H1 (cell line): Measurements from ENCODE around the gene GALNT17. TPM values are rescaled to one million over a fixed set of nuclear protein-coding genes. Genes with fewer than 3 reads are reported as not detected.

Experiments used
- CTCF ChIA-PET: fragments of 300-600 bp; sonication (Branson Sonifier 250); formaldehyde crosslinking; loops from one replicate; lab custom pipeline; 2021; ENCODE audit not compliant: partially characterized antibody; lab: Charles Lee
- POLR2A ChIA-PET: fragments of 300-600 bp; sonication (Branson Sonifier 250); formaldehyde crosslinking; loops from one replicate; lab custom pipeline; 2021; ENCODE audit warnings: inconsistent platforms; ENCODE audit not compliant: partially characterized antibody; lab: Charles Lee
- DNase-seq, 2 experiments: peaks; one replicate each; pipeline versions ENCODE4 v3.0.0 to v3.0.0-alpha.2; 2010 to 2022; ENCODE audit warnings: low spot score in 2 of 2, low read depth in 1 of 2, mixed read lengths in 1 of 2
- FAIRE-seq: peaks from 2 replicates; lab custom pipeline; 2011; peaks lifted over from hg19 to GRCh38; lab: Jason Lieb, UNC
- H2AFZ ChIP-seq: 2 replicates; pipeline ENCODE4 v1.8.1; 2012; ENCODE audit warnings: low read length, inconsistent platforms
- H2AK5ac ChIP-seq: 2 replicates; pipeline ENCODE4 v1.6.1; 2013; ENCODE audit warnings: low read depth, low read length
- H2BK120ac ChIP-seq: replicated peaks from 2 replicates; pipeline ENCODE3; 2013; ENCODE audit warnings: low read depth, low read length, inconsistent platforms
- H2BK12ac ChIP-seq: 2 replicates; pipeline ENCODE4 v1.6.1; 2013; ENCODE audit warnings: low read depth, low read length
- H2BK15ac ChIP-seq: 2 replicates; pipeline ENCODE4 v1.6.1; 2013; ENCODE audit warnings: low read length
- H2BK20ac ChIP-seq: 2 replicates; pipeline ENCODE4 v1.6.1; 2013; ENCODE audit warnings: low read length
- H2BK5ac ChIP-seq: 2 replicates; pipeline ENCODE4 v1.6.1; 2013; ENCODE audit warnings: low read depth, low read length
- H3K14ac ChIP-seq: 2 replicates; pipeline ENCODE4 v1.6.1; 2013; ENCODE audit warnings: inconsistent platforms; ENCODE audit not compliant: insufficient read length
- H3K18ac ChIP-seq: 2 replicates; pipeline ENCODE4 v1.6.1; 2013; ENCODE audit warnings: low read length; ENCODE audit errors: extremely low read depth
- H3K23ac ChIP-seq: 2 replicates; pipeline ENCODE4 v1.6.1; 2013; ENCODE audit warnings: inconsistent platforms; ENCODE audit not compliant: insufficient read length
- H3K23me2 ChIP-seq: 2 replicates; pipeline ENCODE4 v1.6.1; 2013; ENCODE audit warnings: low read depth, low read length
- H3K27ac ChIP-seq: 2 replicates; pipeline ENCODE4 v1.6.1; 2011; ENCODE audit warnings: low read depth, low read length, inconsistent platforms
- H3K27me3 ChIP-seq, 4 experiments: replicated peaks in 1 of 4; 1 replicate in 1 of 4; 2 replicates in 3 of 4; pipeline versions ENCODE4 v1.6.1 to v1.8.1; 2011 to 2013; ENCODE audit warnings: low read length in 3 of 4, mild to moderate bottlenecking in 3 of 4, inconsistent platforms in 2 of 4, mixed read lengths in 2 of 4, moderate library complexity in 1 of 4; ENCODE audit not compliant: control insufficient read depth in 3 of 4, insufficient read depth in 3 of 4; ENCODE audit errors: extremely low read depth in 1 of 4
- H3K36me3 ChIP-seq, 4 experiments: 2 replicates each; pipeline versions ENCODE4 v1.6.1 to v1.8.1; 2011 to 2013; ENCODE audit warnings: mild to moderate bottlenecking in 4 of 4, low read length in 3 of 4, moderate library complexity in 2 of 4, control low read depth in 1 of 4, inconsistent platforms in 1 of 4; ENCODE audit not compliant: insufficient read depth in 4 of 4, control insufficient read depth in 2 of 4
- H3K4ac ChIP-seq: replicated peaks from 2 replicates; pipeline ENCODE3; 2013; ENCODE audit warnings: low read length, low read depth, mixed read lengths, inconsistent platforms; ENCODE audit not compliant: insufficient read length
- H3K4me1 ChIP-seq, 4 experiments: replicated peaks in 1 of 4; 1 replicate in 1 of 4; 2 replicates in 3 of 4; pipeline versions ENCODE4 v1.6.1 to v1.8.1; 2011 to 2013; ENCODE audit warnings: low read length in 3 of 4, inconsistent platforms in 2 of 4, mixed read lengths in 1 of 4; ENCODE audit not compliant: insufficient read depth in 4 of 4, control insufficient read depth in 3 of 4
- H3K4me2 ChIP-seq, 2 experiments: 2 replicates each; pipeline versions ENCODE4 v1.6.1 to v1.8.1; 2011 to 2013; ENCODE audit warnings: low read depth in 2 of 2, low read length in 2 of 2, control low read depth in 1 of 2, inconsistent platforms in 1 of 2, mild to moderate bottlenecking in 1 of 2; ENCODE audit not compliant: insufficient read depth in 1 of 2
- H3K4me3 ChIP-seq, 4 experiments: fragments of 200-600, 300-600 bp in 1 of 4; sonication (generic), shearing (Covaris generic), sonication (Bioruptor Twin) in 1 of 4; 2 replicates each; pipeline versions ENCODE4 v1.5.1 to v1.8.1; 2011 to 2016; ENCODE audit warnings: low read length in 4 of 4, low read depth in 3 of 4, control low read depth in 2 of 4, inconsistent platforms in 2 of 4, mild to moderate bottlenecking in 2 of 4, mixed read lengths in 1 of 4, moderate library complexity in 1 of 4; ENCODE audit not compliant: insufficient read depth in 2 of 4; ENCODE audit errors: extremely low read depth in 1 of 4
- H3K56ac ChIP-seq: replicated peaks from 2 replicates; pipeline ENCODE3; 2013; ENCODE audit warnings: low read depth, mild to moderate bottlenecking, mixed read lengths, low read length, inconsistent platforms; ENCODE audit not compliant: insufficient read length
- H3K79me1 ChIP-seq: 2 replicates; pipeline ENCODE4 v1.6.1; 2013; ENCODE audit warnings: low read depth, low read length, control low read depth
- H3K79me2 ChIP-seq, 2 experiments: 2 replicates each; pipeline versions ENCODE4 v1.6.1 to v1.8.1; 2012 to 2013; ENCODE audit warnings: low read length in 2 of 2, mild to moderate bottlenecking in 2 of 2, inconsistent platforms in 1 of 2; ENCODE audit not compliant: insufficient read depth in 2 of 2, control insufficient read depth in 1 of 2
- H3K9ac ChIP-seq, 4 experiments: replicated peaks in 1 of 4; 1 replicate in 1 of 4; 2 replicates in 3 of 4; pipeline versions ENCODE4 v1.6.1 to v1.8.1; 2011 to 2013; ENCODE audit warnings: low read depth in 3 of 4, low read length in 3 of 4, control low read depth in 2 of 4, mild to moderate bottlenecking in 2 of 4, moderate library complexity in 2 of 4, inconsistent platforms in 1 of 4; ENCODE audit errors: extremely low read depth in 1 of 4
- H3K9me3 ChIP-seq, 2 experiments: 2 replicates each; pipeline versions ENCODE4 v1.6.1 to v1.8.1; 2012 to 2013; ENCODE audit warnings: mild to moderate bottlenecking in 2 of 2, moderate library complexity in 2 of 2, control low read depth in 1 of 2, inconsistent platforms in 1 of 2, low read depth in 1 of 2, low read length in 1 of 2, mixed read lengths in 1 of 2; ENCODE audit not compliant: insufficient read depth in 2 of 2
- H4K20me1 ChIP-seq, 2 experiments: replicated peaks in 1 of 2; 2 replicates each; pipeline versions ENCODE3 to v1.8.1; 2011 to 2013; ENCODE audit warnings: inconsistent platforms in 2 of 2, low read length in 2 of 2, mild to moderate bottlenecking in 1 of 2; ENCODE audit not compliant: insufficient read depth in 2 of 2, control insufficient read depth in 1 of 2
- H4K5ac ChIP-seq: 2 replicates; pipeline ENCODE4 v1.6.1; 2013; ENCODE audit warnings: low read length, low read depth, mixed read lengths, inconsistent platforms; ENCODE audit not compliant: insufficient read length
- H4K8ac ChIP-seq: 2 replicates; pipeline ENCODE4 v1.8.0; 2013; ENCODE audit warnings: mild to moderate bottlenecking, moderate library complexity, low read length, inconsistent platforms; ENCODE audit not compliant: insufficient read depth; ENCODE audit errors: extremely low read depth
- H4K91ac ChIP-seq: replicated peaks from 2 replicates; pipeline ENCODE3; 2013; ENCODE audit warnings: low read length, mixed read lengths, inconsistent platforms; ENCODE audit not compliant: insufficient read length
- CBX8 ChIP-seq: fragments of 300-800, 300-1000 bp; sonication (generic); IDR thresholded peaks from 2 replicates; pipeline ENCODE4 v1.7.1; 2016; ENCODE audit warnings: low read depth, low read length, borderline replicate concordance
- CHD1 ChIP-seq: IDR thresholded peaks from 2 replicates; pipeline ENCODE4 v1.6.1; 2012; ENCODE audit warnings: low read depth, low read length, improper control_type of control experiment
- EGR1 ChIP-seq: IDR thresholded peaks from 2 replicates; pipeline ENCODE4 v1.6.1; 2011; ENCODE audit warnings: low read depth, low read length, borderline replicate concordance
- EP300 ChIP-seq, 2 experiments: IDR thresholded peaks; 1 replicate in 1 of 2; 2 replicates in 1 of 2; pipeline ENCODE4 v1.6.1; 2011 to 2012; ENCODE audit warnings: low read depth in 2 of 2, low read length in 2 of 2, mild to moderate bottlenecking in 2 of 2, borderline replicate concordance in 1 of 2, inconsistent platforms in 1 of 2, moderate library complexity in 1 of 2
- HDAC2 ChIP-seq, 2 experiments: fragments of 300-600 bp in 1 of 2; sonication (generic) in 1 of 2; IDR thresholded peaks; 2 replicates each; pipeline ENCODE4 v1.6.1; 2011 to 2012; ENCODE audit warnings: low read depth in 2 of 2, low read length in 2 of 2, mild to moderate bottlenecking in 2 of 2, moderate library complexity in 2 of 2, borderline replicate concordance in 1 of 2, inconsistent platforms in 1 of 2
- HDAC6 ChIP-seq: IDR thresholded peaks from one replicate; pipeline ENCODE4 v1.7.1; 2012; ENCODE audit warnings: low read depth, mild to moderate bottlenecking, inconsistent platforms, low read length, moderate library complexity
- NANOG ChIP-seq: IDR thresholded peaks from 2 replicates; pipeline ENCODE4 v1.6.1; 2011; ENCODE audit warnings: low read length, low read depth, mild to moderate bottlenecking, inconsistent platforms; ENCODE audit not compliant: insufficient read depth, poor library complexity, severe bottlenecking
- RAD21 ChIP-seq, 2 experiments: IDR thresholded peaks in 1 of 2; conservative IDR thresholded peaks in 1 of 2; 2 replicates each; pipeline ENCODE4 v1.6.1; 2011; ENCODE audit warnings: low read depth in 2 of 2, low read length in 2 of 2, improper control_type of control experiment in 1 of 2, inconsistent platforms in 1 of 2, mild to moderate bottlenecking in 1 of 2, moderate library complexity in 1 of 2
- SIRT6 ChIP-seq: IDR thresholded peaks from one replicate; pipeline ENCODE4 v1.7.1; 2012; ENCODE audit warnings: low read length, inconsistent platforms
- SP2 ChIP-seq: IDR thresholded peaks from 2 replicates; pipeline ENCODE4 v1.6.1; 2012; ENCODE audit warnings: mild to moderate bottlenecking, low read length, inconsistent platforms
- WGBS, 2 experiments: shearing (Covaris generic) in 1 of 2; methylation state at CpG; one replicate each; pipeline versions ENCODE4 v1.1.6 to v1.1.7; 2013 to 2015; ENCODE audit warnings: low lambda C conversion rate in 2 of 2, mixed read lengths in 2 of 2, inconsistent platforms in 1 of 2, low coverage in 1 of 2, missing lambda C conversion rate in 1 of 2; ENCODE audit not compliant: insufficient replicate concordance in 2 of 2, insufficient coverage in 1 of 2, insufficient read length in 1 of 2; ENCODE audit errors: extremely low coverage in 1 of 2, missing lambda C conversion rate in 1 of 2; 5-methylcytosine and 5-hydroxymethylcytosine counted together
- polyA plus RNA-seq, 7 experiments: library from polyadenylated mRNA; depleted of rRNA in 3 of 7; stranded (reverse) in 5 of 7; unstranded in 2 of 7; fragments of >200 nt in 5 of 7; fragments of 200-250 nt in 2 of 7; gene quantifications; 1 replicate in 5 of 7; 2 replicates in 1 of 7; 4 replicates in 1 of 7; pipeline versions ENCODE4 v1.2.1 to v1.2.3, GENCODE V29; 2011 to 2013; ENCODE audit warnings: missing spikeins in 2 of 7, mixed read lengths in 2 of 7
- total RNA-seq: library from RNA; stranded (reverse); fragmentation: NEBNext Ultra II Directional; extraction: Animal tissue kit (Norgen Biotek cat#: 25700); gene quantifications from 2 replicates; pipeline ENCODE4 v1.2.1, GENCODE V29; 2021

Gene GALNT17
- total and polyA plus RNA-seq, 2 of the 8 experiments (the other 6 are each of a cell fraction or from before 2014, with no cell fraction given) = 37.7 to 47.0 TPM

DNA sequence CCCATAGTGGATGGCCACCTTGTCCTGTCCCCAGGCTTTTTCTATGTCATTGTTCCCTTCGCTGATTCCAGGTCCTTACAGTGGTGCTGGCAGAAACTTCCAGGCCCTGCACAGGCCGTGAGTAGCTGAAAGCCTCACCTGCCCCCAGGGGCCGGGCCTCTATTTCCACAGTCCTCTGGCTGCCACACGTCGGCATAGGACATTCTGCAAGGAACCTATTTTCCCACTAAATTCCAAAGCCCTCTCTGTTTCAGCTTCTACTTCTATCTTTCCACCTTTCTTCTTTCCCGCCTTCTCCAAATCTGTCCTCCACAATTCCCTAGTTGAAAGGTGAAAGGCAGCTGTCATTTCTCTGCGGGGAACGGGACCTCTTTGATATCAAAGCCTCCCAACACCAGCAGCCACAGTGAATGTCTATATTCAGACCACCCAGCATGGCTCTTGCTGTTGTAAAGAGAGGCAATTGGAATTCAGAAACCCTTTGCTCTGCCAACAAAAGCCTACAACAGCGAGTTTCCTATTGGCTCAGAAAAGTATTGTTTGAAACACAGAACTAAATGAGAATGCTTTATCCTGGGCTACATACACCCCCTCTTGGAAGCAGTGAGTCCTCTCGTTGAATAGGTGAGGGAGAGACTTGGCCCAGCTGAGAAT, 607.7 kb downstream of the GALNT17 start:
- Histone ChIP-seq H3K36me3 (no peaks in the 10 kb centered on the region), H3K23ac (no peak overlapping the region), H3K9me3 (no peaks in the 10 kb centered on the region; a peak in 1 of 4 replicates), H3K18ac (peak overlapping the region; percentile 3; the same call in 1 of the 2 replicates), H3K14ac (no peak overlapping the region), H3K4me2 (peak overlapping the region; percentile 11 to 29; a peak in 3 of 4 replicates), H3K9ac (no peak overlapping the region), H2BK120ac (peak overlapping the region; percentile 17), H4K91ac (peak overlapping the region; percentile 61), H3K23me2 (no peaks in the 10 kb centered on the region), H3K56ac (no peak overlapping the region), H4K20me1 (no peaks in the 10 kb centered on the region), H3K4me1 (peaks cover 4 to 13% (median 6%) of the 10 kb centered on the region in 4 experiments), H2BK12ac (peak overlapping the region; percentile 91; the same call in 1 of the 2 replicates), H2AK5ac (peak overlapping the region; percentile 84; the same call in 1 of the 2 replicates), H4K5ac (no peak overlapping the region), H3K79me1 (no peaks in the 10 kb centered on the region), H2AFZ (no peak overlapping the region), H3K79me2 (no peaks in the 10 kb centered on the region), H3K27ac (no peak overlapping the region), H4K8ac (no peak overlapping the region), H3K4me3 (no peak overlapping the region), H3K27me3 (no peaks in the 10 kb centered on the region), H2BK5ac (peak overlapping the region; percentile 89; the same call in 1 of the 2 replicates), H2BK15ac (no peak overlapping the region), H3K4ac (peak overlapping the region; percentile 61), H2BK20ac (peak overlapping the region; percentile 15; the same call in 1 of the 2 replicates)
- ChIA-PET CTCF (interaction anchor here (0.9 to 3.5 kb wide), 4 partner anchors 12 to 1016 kb away, joined by 3 to 14 read pairs (median 6); no protein-coding TSS in a partner anchor), POLR2A (interaction anchor here (0.6 to 1.7 kb wide), 2 partner anchors 12 to 32 kb away, joined by 3 to 6 read pairs; no protein-coding TSS in a partner anchor)
- DNase-seq = peak; percentile 44 to 56
- FAIRE-seq = peak; percentile 85
- 39% methylated on average over 10 of the region's 10 CpGs; no CpG with 5 or more reads in 1 of the 2 experiments for WGBS, 2 experiments
- TF ChIP-seq EP300 (IDR thresholded peaks at IDR 0.05; ENCODE audit: borderline replicate concordance in 1 of 2, low read depth in 2 of 2, low read length in 2 of 2) = no peak
- TF ChIP-seq NANOG = no peak
- peak; percentile 40 to 69; a peak in 2 of 4 replicates for TF ChIP-seq HDAC2 (IDR thresholded peaks at IDR 0.05; ENCODE audit: borderline replicate concordance in 1 of 2, low read depth in 2 of 2, low read length in 2 of 2)
- no peak for TF ChIP-seq SP2
- TF ChIP-seq SIRT6 = no peak
- TF ChIP-seq RAD21 (IDR thresholded peaks at IDR 0.05 in 1 of 2, conservative IDR thresholded peaks at IDR 0.05 in 1 of 2; ENCODE audit: low read depth in 2 of 2, low read length in 2 of 2) = peak; percentile 35 to 40
- no peak for TF ChIP-seq CHD1
- no peak for TF ChIP-seq HDAC6
- no peak for TF ChIP-seq CBX8
- no peak for TF ChIP-seq EGR1
